GM12873 (cell line): Measurements from ENCODE around the gene HIRA.

ENCODE experiments used
- TF ChIP-seq, protein P1 (sequence below): IDR thresholded peaks from 2 replicates; pipeline ENCODE4 v1.5.1; 2012; ENCODE audit warnings: low read depth, mild to moderate bottlenecking, moderate library complexity, low read length, control low read depth; ENCODE audit not compliant: insufficient read depth; ENCODE audit errors: missing control alignments

Gene HIRA

DNA sequence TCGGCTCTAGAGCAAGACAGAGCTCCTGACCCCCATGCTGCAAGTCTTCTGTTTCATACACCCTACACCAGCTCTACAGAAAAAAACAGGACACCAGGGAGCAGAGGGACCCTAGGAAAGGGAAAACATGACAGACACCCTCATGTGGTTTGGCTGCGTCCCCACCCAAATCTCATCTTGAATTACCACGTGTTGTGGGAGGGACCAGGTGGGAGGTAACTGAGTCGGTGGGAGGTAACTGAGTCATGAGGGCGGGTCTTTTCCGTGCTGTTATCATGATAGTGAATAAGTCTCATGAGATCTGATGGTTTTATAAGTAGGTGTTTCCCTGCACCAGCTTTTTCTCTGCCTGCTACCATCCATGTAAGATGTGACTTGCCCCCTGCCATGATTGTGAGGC, 22.6 kb upstream of the HIRA start:
- TF ChIP-seq, protein P1, sequence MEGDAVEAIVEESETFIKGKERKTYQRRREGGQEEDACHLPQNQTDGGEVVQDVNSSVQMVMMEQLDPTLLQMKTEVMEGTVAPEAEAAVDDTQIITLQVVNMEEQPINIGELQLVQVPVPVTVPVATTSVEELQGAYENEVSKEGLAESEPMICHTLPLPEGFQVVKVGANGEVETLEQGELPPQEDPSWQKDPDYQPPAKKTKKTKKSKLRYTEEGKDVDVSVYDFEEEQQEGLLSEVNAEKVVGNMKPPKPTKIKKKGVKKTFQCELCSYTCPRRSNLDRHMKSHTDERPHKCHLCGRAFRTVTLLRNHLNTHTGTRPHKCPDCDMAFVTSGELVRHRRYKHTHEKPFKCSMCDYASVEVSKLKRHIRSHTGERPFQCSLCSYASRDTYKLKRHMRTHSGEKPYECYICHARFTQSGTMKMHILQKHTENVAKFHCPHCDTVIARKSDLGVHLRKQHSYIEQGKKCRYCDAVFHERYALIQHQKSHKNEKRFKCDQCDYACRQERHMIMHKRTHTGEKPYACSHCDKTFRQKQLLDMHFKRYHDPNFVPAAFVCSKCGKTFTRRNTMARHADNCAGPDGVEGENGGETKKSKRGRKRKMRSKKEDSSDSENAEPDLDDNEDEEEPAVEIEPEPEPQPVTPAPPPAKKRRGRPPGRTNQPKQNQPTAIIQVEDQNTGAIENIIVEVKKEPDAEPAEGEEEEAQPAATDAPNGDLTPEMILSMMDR, result no peak

DNA sequence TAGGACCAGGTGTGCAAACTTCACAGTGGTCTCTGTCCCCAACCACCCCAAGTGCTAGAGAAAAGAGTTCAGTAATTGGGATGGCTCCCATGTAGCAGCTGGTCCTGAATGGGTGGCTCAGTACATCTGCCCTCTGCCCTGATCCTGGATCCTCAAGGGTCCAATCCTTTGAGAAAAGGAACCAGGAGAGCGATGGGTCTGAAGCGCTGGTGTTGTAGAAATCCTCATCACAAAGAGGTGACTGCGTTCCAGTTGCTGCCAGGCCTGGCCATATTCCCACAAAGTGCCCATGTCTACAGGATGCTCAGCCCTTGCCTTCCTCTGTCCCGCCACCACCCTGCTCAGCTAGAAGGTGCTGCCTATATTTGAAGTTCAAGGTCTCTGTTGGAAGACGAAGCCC, 22.2 kb upstream of the HIRA start:
- TF ChIP-seq, protein P1, result no peak

DNA sequence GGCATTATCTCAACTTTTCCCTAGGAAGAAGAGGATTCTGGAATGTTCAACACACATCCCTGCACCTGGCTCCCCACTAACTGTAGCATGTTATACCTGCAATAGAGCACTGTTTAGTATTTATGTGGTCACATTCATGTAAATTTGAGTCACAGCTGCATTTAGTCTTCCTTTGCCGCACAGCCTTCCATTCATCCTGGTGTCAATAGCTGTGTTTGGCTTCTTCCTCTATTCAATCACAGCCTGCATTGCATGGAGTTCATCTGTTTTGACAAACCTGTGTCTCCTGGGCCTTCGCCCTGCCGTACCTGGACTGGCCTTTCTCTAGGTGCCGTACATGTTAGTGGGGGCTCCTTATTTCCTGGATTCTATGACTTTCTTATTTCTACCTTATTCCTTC, 20.0 kb upstream of the HIRA start:
- TF ChIP-seq, protein P1, result no peak

DNA sequence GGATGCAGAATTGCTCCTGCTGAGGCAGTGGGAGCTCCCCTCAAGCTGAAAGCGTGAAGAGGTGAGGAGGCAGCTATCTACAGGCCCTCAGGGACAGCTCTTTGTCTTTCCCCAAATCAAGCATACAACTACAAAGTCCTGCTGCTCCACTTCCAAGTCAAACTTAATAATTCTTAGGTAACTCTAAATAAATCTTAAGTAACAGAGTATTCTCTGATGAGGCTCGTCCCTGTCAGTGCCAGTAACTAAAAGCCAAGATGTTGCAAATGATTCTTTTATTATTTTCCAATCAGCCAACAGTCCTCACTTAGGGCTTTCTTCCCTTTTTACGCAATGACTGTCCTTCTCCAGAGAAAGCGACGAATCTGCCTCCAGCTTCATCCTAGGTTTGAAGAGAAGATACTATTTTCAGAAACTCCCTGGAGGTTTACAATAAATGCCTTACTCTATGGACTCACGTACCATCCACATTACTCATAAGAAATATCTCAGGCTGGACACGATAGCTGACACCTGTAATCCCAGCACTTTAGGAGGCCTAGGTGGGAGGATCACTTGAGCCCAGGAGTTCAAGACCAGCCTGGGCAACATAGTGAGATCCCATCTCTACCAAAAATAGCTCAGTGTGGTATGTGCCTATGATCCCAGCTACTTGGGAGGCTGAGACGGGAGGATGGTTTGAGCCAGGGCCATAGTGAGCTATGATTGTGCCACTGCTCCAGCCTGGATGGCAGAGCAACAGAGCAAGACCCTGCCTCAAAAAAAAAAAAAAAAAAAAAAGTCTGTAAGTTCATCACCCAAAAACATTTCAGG, 19.0 kb upstream of the HIRA start:
- TF ChIP-seq, protein P1, result no peak

DNA sequence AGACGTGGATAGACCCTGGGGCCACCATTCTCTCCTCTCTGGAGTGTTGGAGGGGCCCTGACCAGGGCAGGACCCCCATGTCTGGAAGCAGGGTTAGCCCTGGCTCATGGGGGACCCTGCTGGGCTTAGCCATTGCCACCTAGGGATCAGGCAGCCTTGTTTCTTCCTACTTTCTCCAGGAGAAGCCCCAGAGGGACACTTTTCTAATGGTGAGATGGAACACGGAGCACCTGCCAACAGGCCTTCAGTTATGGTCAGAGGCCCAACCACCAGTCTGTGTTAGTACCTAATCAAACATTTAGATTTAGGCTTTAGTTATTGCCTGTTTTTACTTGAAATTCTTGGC, 17.9 kb upstream of the HIRA start:
- TF ChIP-seq, protein P1, result no peak

DNA sequence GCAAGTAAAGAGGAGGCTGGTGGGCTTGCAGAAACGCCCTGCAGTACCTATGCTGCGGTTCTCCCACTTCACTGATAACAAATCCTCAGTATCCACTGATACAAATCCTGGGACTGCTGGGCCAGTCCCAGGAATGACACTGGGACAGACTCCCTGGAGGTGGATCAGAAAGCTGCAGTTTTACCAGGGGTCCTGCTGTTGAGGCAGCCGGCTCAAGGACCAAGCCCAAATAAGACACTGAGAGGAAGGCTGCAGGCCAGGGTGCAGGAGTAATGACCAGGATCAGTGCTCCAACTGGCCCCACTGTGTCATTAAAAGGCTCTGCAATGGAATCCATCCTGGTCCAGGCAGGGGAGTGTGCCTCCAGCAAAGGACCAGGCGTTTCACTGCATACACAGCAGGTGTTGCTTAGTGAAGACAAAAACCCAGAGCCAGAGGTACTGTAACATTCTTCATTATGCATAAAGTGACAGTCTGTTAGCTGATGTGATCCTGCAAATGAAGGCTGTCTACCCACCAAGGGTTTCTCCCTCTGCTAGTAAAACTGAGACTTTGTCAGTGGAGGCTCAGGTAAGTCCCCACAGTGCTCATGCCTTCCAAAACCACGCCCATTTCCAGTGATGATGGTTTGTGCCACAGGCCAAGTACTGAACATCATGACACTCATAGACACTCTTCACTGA, 17.3 kb upstream of the HIRA start:
- TF ChIP-seq, protein P1, result no peak

DNA sequence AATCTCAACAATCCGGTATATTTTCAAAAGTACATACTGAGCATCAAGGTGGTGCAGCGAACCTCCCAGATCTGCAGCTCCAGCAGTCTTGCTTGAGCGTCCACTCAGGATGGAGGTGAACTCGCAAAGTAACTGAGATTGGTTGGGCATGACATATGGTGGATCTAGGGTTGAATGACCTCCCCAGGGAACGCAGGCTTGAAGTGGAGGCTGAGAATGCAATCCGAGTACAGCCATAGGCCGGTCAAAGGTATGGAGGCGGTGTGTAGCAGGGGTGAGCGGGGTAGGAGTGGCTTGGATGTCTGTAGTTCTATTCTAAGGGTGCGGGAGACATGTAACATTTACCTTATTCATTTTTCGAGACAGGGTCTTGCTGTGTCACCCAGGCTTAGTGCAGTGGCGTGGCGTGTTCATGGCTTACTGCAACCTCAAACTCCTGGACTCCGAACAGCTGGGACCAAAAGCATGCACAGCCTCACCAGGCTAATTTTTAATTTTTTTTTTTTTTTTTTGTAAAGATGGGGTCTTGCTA, 16.6 kb upstream of the HIRA start:
- TF ChIP-seq, protein P1, result no peak
